DOHH2 (cell line): ENCODE results near the gene ZNF385B.

Experiments
- H3F3A ChIP-seq: fragments of 200-600 bp; sonication (generic), shearing (Covaris generic); 2 replicates; pipeline ENCODE4 v1.6.0; 2016; ENCODE audit warnings: antibody characterized with exemption, mild to moderate bottlenecking; ENCODE audit not compliant: control insufficient read depth, insufficient read depth
- H3K27ac ChIP-seq: fragments of 200-600 bp; sonication (generic); 2 replicates; pipeline ENCODE4 v1.5.1; 2014; ENCODE audit warnings: low read depth, mild to moderate bottlenecking, low read length, moderate library complexity
- H3K27me3 ChIP-seq: fragments of 200-600 bp; sonication (generic); 2 replicates; pipeline ENCODE4 v1.6.1; 2014; ENCODE audit warnings: mild to moderate bottlenecking, low read length, mixed read lengths; ENCODE audit not compliant: control insufficient read depth
- H3K36me3 ChIP-seq: fragments of 200-600 bp; sonication (generic); 2 replicates; pipeline ENCODE4 v1.6.1; 2014; ENCODE audit warnings: mild to moderate bottlenecking, low read length, moderate library complexity, mixed read lengths; ENCODE audit not compliant: control insufficient read depth
- H3K4me1 ChIP-seq: fragments of 200-600 bp; sonication (generic); 2 replicates; pipeline ENCODE4 v1.6.1; 2014; ENCODE audit warnings: mild to moderate bottlenecking, low read length, mixed read lengths; ENCODE audit not compliant: control insufficient read depth
- H3K4me2 ChIP-seq: fragments of 200-600 bp; sonication (generic); 2 replicates; pipeline ENCODE4 v1.6.0; 2014; ENCODE audit warnings: mild to moderate bottlenecking, low read length, moderate library complexity
- H3K4me3 ChIP-seq: fragments of 200-600 bp; sonication (generic); 2 replicates; pipeline ENCODE4 v1.5.1; 2014; ENCODE audit warnings: mild to moderate bottlenecking, low read length, mixed read lengths
- H3K79me2 ChIP-seq: fragments of 200-600 bp; sonication (generic); 2 replicates; pipeline ENCODE4 v1.6.1; 2014; ENCODE audit warnings: mild to moderate bottlenecking, low read length, mixed read lengths; ENCODE audit not compliant: control insufficient read depth
- H3K9me2 ChIP-seq: fragments of 200-600 bp; sonication (generic); replicated peaks from 2 replicates; pipeline ENCODE4 v1.6.1; 2014; ENCODE audit warnings: mild to moderate bottlenecking, low read length, mixed read lengths; ENCODE audit not compliant: control insufficient read depth
- H3K9me3 ChIP-seq: fragments of 200-600 bp; sonication (generic); 2 replicates; pipeline ENCODE4 v1.6.1; 2014; ENCODE audit warnings: antibody characterized with exemption, low read length, mixed read lengths; ENCODE audit not compliant: control insufficient read depth, insufficient read depth
- H4K20me1 ChIP-seq: fragments of 200-600 bp; sonication (generic); 2 replicates; pipeline ENCODE4 v1.6.0; 2014; ENCODE audit warnings: low read depth, mild to moderate bottlenecking, antibody characterized with exemption, low read length, moderate library complexity; ENCODE audit not compliant: control insufficient read depth, insufficient read depth
- EZH2phosphoT487 ChIP-seq: fragments of 200-600 bp; sonication (generic); IDR thresholded peaks from 2 replicates; pipeline ENCODE4 v1.6.1; 2017; ENCODE audit warnings: borderline replicate concordance, mild to moderate bottlenecking, antibody characterized with exemption, low read length, moderate library complexity, mixed read lengths
- TF ChIP-seq, protein P1 (sequence below): fragments of 200-600 bp; sonication (generic); IDR thresholded peaks from one replicate; pipeline ENCODE4 v1.5.1; 2014; ENCODE audit warnings: antibody characterized with exemption, mild to moderate bottlenecking, low read depth, low read length; ENCODE audit not compliant: poor library complexity, severe bottlenecking

The ZNF385B gene

DNA sequence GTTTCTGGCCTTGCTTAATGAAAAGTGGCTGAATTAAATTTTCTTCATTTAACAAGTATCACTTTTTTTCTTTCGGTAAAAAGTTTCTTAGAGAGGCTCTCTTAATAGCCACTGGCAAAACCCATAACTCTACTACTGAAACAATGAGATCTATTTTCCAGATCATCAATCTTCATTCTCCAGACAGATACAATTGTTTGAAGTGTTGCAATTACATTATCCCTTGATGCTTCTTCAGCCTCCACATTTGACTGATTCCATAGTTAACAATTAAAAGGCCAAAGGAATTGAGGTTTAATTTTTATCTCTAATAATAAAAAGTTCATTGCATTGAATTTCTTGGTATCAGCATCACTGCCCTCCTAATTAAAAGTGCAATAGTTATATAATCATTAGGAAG, 176.3 kb downstream of the ZNF385B start:
- Histone ChIP-seq H3K4me2 (no peak overlapping the region), H3K4me1 (peaks cover 13% of the 10 kb centered on the region), H3K79me2 (no peaks in the 10 kb centered on the region)

DNA sequence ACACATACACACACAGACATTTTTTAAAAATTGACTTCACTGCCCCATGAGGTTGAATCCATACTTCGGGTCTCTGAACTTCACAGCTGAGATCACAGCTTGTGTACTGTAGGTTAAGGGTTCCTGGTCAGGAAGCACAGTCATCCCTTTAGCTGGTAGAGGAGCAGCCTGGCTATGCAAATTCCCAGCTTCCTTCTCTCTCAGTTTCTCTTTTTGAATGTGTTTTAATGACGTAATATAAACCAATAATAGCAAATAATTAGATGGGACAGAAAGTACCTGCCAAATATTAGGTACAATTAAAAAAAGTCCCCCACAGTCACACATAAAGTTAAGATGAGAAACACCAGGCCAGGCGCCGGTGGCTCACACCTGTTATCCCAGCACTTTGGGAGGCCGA, 178.7 kb downstream of the ZNF385B start:
- Histone ChIP-seq H3K36me3 (no peaks in the 10 kb centered on the region), H3K4me2 (no peak overlapping the region), H3K9me2 (no peaks in the 10 kb centered on the region), H3K27me3 (no peaks in the 10 kb centered on the region), H3F3A (no peaks in the 10 kb centered on the region), H3K79me2 (no peaks in the 10 kb centered on the region), H3K4me3 (no peak overlapping the region), H3K27ac (no peak overlapping the region), H3K4me1 (peaks cover 27% of the 10 kb centered on the region), H4K20me1 (no peaks in the 10 kb centered on the region), H3K9me3 (no peaks in the 10 kb centered on the region)
- no peak for TF ChIP-seq EZH2phosphoT487
- TF ChIP-seq, protein P1, sequence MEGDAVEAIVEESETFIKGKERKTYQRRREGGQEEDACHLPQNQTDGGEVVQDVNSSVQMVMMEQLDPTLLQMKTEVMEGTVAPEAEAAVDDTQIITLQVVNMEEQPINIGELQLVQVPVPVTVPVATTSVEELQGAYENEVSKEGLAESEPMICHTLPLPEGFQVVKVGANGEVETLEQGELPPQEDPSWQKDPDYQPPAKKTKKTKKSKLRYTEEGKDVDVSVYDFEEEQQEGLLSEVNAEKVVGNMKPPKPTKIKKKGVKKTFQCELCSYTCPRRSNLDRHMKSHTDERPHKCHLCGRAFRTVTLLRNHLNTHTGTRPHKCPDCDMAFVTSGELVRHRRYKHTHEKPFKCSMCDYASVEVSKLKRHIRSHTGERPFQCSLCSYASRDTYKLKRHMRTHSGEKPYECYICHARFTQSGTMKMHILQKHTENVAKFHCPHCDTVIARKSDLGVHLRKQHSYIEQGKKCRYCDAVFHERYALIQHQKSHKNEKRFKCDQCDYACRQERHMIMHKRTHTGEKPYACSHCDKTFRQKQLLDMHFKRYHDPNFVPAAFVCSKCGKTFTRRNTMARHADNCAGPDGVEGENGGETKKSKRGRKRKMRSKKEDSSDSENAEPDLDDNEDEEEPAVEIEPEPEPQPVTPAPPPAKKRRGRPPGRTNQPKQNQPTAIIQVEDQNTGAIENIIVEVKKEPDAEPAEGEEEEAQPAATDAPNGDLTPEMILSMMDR, result no peak

More for the DNA sequence above, 176.3 kb downstream of the ZNF385B start:
- TF ChIP-seq, protein P1, result no peak
- TF ChIP-seq EZH2phosphoT487, result no peak
- H4K20me1 ChIP-seq, result no peaks in the 10 kb centered on the region
- no peak overlapping the region for H3K27ac ChIP-seq
- no peaks in the 10 kb centered on the region for H3K9me2 ChIP-seq
- H3K9me3 ChIP-seq, result no peaks in the 10 kb centered on the region
- no peak overlapping the region for H3K4me3 ChIP-seq
- H3K36me3 ChIP-seq, result no peaks in the 10 kb centered on the region
- H3K27me3 ChIP-seq, result no peaks in the 10 kb centered on the region
- no peaks in the 10 kb centered on the region for H3F3A ChIP-seq

DNA sequence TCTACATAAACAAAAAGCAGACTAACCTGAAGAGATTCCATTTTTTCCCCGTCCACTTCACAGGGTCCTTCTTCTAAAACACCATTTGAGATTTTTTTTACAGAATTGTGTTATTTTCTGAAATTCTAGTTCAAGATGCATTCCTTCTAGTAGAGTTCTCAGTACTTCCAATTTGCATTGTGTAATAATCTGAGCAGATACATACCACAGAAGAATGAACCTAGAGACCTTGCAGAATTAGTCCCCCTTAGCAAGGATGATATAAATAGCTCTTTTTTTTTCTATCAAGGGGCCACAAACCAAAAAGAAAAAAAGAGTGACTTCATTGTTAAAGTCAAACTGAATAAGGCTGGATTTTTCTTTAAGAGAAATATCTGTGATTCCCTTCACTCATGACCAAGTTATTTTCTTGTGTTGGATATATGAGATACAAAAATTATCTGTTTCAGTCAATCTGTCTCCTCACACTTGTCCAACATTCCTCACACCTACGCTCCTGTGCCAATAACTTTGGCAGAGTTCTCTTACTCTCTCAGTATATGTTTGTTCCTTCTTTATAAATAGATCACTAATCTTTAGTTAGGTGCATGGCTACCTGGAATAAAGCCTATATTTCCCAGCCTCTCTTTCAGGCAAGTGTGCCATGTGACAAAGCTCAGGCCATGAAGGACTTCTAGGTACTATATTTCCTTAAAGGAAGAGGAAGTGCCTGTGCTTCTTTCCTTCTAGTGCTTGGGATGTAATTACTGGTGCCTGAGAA, 183.5 kb downstream of the ZNF385B start:
- H3K4me2 ChIP-seq, result no peak overlapping the region

More for the DNA sequence above, 183.5 kb downstream of the ZNF385B start:
- H3K9me3 ChIP-seq, result no peaks in the 10 kb centered on the region
- no peaks in the 10 kb centered on the region for H3K36me3 ChIP-seq
- H3K9me2 ChIP-seq, result no peaks in the 10 kb centered on the region
- H3K79me2 ChIP-seq, result no peaks in the 10 kb centered on the region
- H3K27me3 ChIP-seq, result no peaks in the 10 kb centered on the region
- H3K4me3 ChIP-seq, result no peak overlapping the region
- peaks cover 40% of the 10 kb centered on the region for H3K4me1 ChIP-seq
- H3F3A ChIP-seq, result no peaks in the 10 kb centered on the region
- TF ChIP-seq EZH2phosphoT487, result no peak
- TF ChIP-seq, protein P1, result no peak
- H4K20me1 ChIP-seq, result no peaks in the 10 kb centered on the region
- no peak overlapping the region for H3K27ac ChIP-seq
